Measurements from ENCODE around the gene SSH2.

GRCh38 chr17:29791336-29792080 is 138.5 kb downstream of the SSH2 start:
- TF ChIP-seq TGIF2 (CRISPR knock-in tag; IDR thresholded peaks at IDR 0.05) = no peak
- TF ChIP-seq MYNN (CRISPR knock-in tag; IDR thresholded peaks at IDR 0.05; ENCODE audit: low read depth) = no peak
- no peak for TF ChIP-seq ZSCAN12 (CRISPR knock-in tag; IDR thresholded peaks at IDR 0.05)

Measured in HepG2 (cell line).